OCI-LY1 (cell line): ENCODE results near the gene GRIA1.

ENCODE experiments used
- H2AFZ ChIP-seq: fragments of 200-600 bp; sonication (generic), shearing (Covaris generic); 2 replicates; pipeline ENCODE4 v1.6.0; 2014; ENCODE audit warnings: antibody characterized with exemption, mild to moderate bottlenecking, low read length
- H3F3A ChIP-seq: fragments of 200-600 bp; sonication (generic), shearing (Covaris generic); 2 replicates; pipeline ENCODE4 v1.6.0; 2014; ENCODE audit warnings: mild to moderate bottlenecking, antibody characterized with exemption, low read length, moderate library complexity; ENCODE audit not compliant: insufficient read depth
- H3K27ac ChIP-seq: fragments of 200-600 bp; sonication (generic); 2 replicates; pipeline ENCODE4 v1.5.1; 2014; ENCODE audit warnings: low read length, mixed run types, mild to moderate bottlenecking, low read depth; ENCODE audit not compliant: poor library complexity, severe bottlenecking
- H3K27me3 ChIP-seq: fragments of 200-600 bp; sonication (generic); 2 replicates; pipeline ENCODE4 v1.6.0; 2014; ENCODE audit warnings: antibody characterized with exemption, mild to moderate bottlenecking, low read length, moderate library complexity; ENCODE audit not compliant: insufficient read depth
- H3K36me3 ChIP-seq: fragments of 200-600 bp; sonication (generic); 2 replicates; pipeline ENCODE4 v1.6.1; 2014; ENCODE audit warnings: mild to moderate bottlenecking, antibody characterized with exemption, low read length, moderate library complexity, mixed read lengths; ENCODE audit not compliant: insufficient read depth
- H3K4me1 ChIP-seq: fragments of 200-600 bp; sonication (generic); 2 replicates; pipeline ENCODE4 v1.5.1; 2014; ENCODE audit warnings: mild to moderate bottlenecking, low read length, moderate library complexity; ENCODE audit not compliant: insufficient read depth, severe bottlenecking
- H3K4me2 ChIP-seq: fragments of 200-600 bp; sonication (generic), shearing (Covaris generic); 2 replicates; pipeline ENCODE4 v1.6.1; 2014; ENCODE audit warnings: low read length
- H3K4me3 ChIP-seq: fragments of 200-600 bp; sonication (generic); 2 replicates; pipeline ENCODE4 v1.5.1; 2014; ENCODE audit warnings: low read length, low read depth, mild to moderate bottlenecking, mixed read lengths; ENCODE audit not compliant: poor library complexity, severe bottlenecking
- H3K79me2 ChIP-seq: fragments of 200-600 bp; shearing (Covaris generic); 2 replicates; pipeline ENCODE4 v1.6.1; 2016; ENCODE audit warnings: mixed run types, low read length, mixed read lengths; ENCODE audit not compliant: insufficient read depth
- H3K9ac ChIP-seq: fragments of 200-600 bp; sonication (generic), shearing (Covaris generic); 2 replicates; pipeline ENCODE4 v1.6.1; 2014; ENCODE audit warnings: mild to moderate bottlenecking, low read length, mixed read lengths
- H3K9me2 ChIP-seq: fragments of 200-600 bp; sonication (generic), shearing (Covaris generic); 2 replicates; pipeline ENCODE4 v1.6.1; 2014; ENCODE audit warnings: low read depth, mild to moderate bottlenecking, low read length, mixed read lengths
- H3K9me3 ChIP-seq: fragments of 200-600 bp; shearing (Covaris generic); 2 replicates; pipeline ENCODE4 v1.6.1; 2014; ENCODE audit warnings: low read length, mixed read lengths
- H4K20me1 ChIP-seq: fragments of 200-600 bp; sonication (generic), shearing (Covaris generic); 2 replicates; pipeline ENCODE4 v1.6.0; 2016; ENCODE audit warnings: mild to moderate bottlenecking, low read length; ENCODE audit not compliant: insufficient read depth
- EZH2 ChIP-seq: fragments of 200-600 bp; sonication (generic), shearing (Covaris generic); IDR thresholded peaks from 2 replicates; pipeline ENCODE4 v1.8.0; 2017; ENCODE audit warnings: borderline replicate concordance, mixed run types, mild to moderate bottlenecking, antibody characterized with exemption, low read length, moderate library complexity, mixed read lengths
- TF ChIP-seq, protein P1 (sequence below): fragments of 200-600 bp; sonication (generic), shearing (Covaris generic); IDR thresholded peaks from 2 replicates; pipeline ENCODE4 v1.5.1; 2017; ENCODE audit warnings: mild to moderate bottlenecking, antibody characterized with exemption, low read length, moderate library complexity, mixed read lengths

The GRIA1 gene

DNA sequence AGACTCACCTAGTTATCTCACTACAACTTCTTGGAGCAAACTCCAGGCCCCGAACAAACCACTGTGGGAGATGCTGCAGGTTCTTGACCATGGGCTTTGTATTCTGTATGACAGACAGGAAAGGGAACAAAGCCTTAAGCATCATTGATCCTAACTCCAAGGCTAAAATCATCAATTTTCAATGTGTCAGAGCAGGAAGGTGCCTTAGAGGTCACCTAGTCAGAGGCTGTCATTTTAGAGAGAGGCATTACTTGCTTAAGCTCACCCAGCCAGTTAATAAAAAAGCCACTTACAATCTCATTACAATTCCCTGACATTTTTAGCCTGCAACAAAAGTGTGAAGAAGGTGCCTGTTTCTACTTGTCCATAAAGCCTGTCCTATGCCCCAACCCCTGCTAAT, 275.5 kb downstream of the GRIA1 start:
- H3F3A ChIP-seq: no peaks in the 10 kb centered on the region
- no peaks in the 10 kb centered on the region for H3K9me3 ChIP-seq
- no peak overlapping the region for H2AFZ ChIP-seq
- no peaks in the 10 kb centered on the region for H3K27me3 ChIP-seq
- no peaks in the 10 kb centered on the region for H3K4me1 ChIP-seq
- TF ChIP-seq, protein P1, sequence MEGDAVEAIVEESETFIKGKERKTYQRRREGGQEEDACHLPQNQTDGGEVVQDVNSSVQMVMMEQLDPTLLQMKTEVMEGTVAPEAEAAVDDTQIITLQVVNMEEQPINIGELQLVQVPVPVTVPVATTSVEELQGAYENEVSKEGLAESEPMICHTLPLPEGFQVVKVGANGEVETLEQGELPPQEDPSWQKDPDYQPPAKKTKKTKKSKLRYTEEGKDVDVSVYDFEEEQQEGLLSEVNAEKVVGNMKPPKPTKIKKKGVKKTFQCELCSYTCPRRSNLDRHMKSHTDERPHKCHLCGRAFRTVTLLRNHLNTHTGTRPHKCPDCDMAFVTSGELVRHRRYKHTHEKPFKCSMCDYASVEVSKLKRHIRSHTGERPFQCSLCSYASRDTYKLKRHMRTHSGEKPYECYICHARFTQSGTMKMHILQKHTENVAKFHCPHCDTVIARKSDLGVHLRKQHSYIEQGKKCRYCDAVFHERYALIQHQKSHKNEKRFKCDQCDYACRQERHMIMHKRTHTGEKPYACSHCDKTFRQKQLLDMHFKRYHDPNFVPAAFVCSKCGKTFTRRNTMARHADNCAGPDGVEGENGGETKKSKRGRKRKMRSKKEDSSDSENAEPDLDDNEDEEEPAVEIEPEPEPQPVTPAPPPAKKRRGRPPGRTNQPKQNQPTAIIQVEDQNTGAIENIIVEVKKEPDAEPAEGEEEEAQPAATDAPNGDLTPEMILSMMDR: no peak
- TF ChIP-seq EZH2: no peak
- H4K20me1 ChIP-seq: no peaks in the 10 kb centered on the region
- no peak overlapping the region for H3K4me2 ChIP-seq
- H3K27ac ChIP-seq: no peak overlapping the region
- no peaks in the 10 kb centered on the region for H3K36me3 ChIP-seq
- H3K4me3 ChIP-seq: no peak overlapping the region
- H3K79me2 ChIP-seq: no peaks in the 10 kb centered on the region
- no peak overlapping the region for H3K9ac ChIP-seq
- no peaks in the 10 kb centered on the region for H3K9me2 ChIP-seq

DNA sequence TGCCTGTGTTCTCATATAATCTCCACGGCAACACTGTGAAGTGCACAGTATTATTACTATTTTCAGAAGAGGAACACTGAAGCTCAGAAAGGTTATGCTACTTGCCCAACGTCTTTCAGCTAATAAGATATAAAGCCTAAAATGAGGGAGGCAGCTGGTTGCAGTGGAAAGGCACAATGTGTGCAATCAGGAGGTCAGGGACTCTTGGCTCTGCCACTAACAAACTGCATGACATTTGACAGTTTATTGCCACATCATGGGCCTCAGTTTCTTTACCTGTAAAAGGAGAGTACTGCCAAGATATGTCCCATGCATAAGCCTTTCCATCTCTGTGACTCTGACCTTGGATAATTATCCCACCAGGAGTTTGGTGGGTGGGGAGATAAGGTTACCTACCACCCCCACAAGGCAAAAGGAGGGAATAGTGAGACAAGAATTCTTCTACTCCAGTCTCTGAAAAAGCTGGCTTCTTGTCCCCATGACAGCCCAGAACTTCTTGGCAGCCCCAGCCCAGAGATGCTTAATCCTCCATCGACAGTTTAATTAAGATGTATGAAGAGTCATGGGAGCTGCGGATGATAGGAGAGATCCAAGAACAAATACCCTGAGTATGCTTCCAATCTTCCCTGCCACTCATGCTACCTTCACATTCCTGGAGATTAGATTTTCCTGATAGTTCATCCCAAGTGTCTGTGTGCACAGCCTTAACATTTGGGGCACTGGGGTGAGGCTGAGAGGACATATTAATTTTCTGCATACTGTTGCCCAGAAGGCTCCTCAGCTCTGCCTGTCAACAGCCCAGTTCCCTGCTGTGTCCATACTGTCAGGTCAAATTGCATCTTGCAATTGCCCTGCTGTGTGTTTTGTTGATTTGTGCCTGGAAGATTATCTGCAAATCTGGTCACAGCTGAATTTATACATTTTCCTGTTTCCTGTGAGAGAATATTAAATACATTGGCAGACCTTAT, 277.0 kb downstream of the GRIA1 start:
- no peak for TF ChIP-seq EZH2
- TF ChIP-seq, protein P1: no peak
- no peak overlapping the region for H2AFZ ChIP-seq
- H3K4me2 ChIP-seq: no peak overlapping the region
- no peaks in the 10 kb centered on the region for H3K9me2 ChIP-seq
- H3K79me2 ChIP-seq: no peaks in the 10 kb centered on the region
- H3K27me3 ChIP-seq: no peaks in the 10 kb centered on the region
- no peaks in the 10 kb centered on the region for H3K9me3 ChIP-seq
- H4K20me1 ChIP-seq: no peaks in the 10 kb centered on the region
- no peaks in the 10 kb centered on the region for H3K36me3 ChIP-seq
- H3F3A ChIP-seq: no peaks in the 10 kb centered on the region
- no peak overlapping the region for H3K4me3 ChIP-seq
- H3K4me1 ChIP-seq: no peaks in the 10 kb centered on the region
- H3K9ac ChIP-seq: no peak overlapping the region
- H3K27ac ChIP-seq: no peak overlapping the region

DNA sequence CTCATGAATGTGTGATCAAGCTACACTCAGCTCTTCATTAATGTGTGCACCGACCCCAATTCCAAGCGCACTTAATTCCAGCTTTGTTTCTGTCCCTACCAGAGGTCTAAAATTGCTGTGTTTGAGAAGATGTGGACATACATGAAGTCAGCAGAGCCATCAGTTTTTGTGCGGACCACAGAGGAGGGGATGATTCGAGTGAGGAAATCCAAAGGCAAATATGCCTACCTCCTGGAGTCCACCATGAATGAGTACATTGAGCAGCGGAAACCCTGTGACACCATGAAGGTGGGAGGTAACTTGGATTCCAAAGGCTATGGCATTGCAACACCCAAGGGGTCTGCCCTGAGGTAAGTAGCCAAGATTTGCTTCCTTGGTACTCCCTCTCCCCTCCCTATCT, 279.6 kb downstream of the GRIA1 start:
- no peaks in the 10 kb centered on the region for H3K36me3 ChIP-seq
- H3K27me3 ChIP-seq: no peaks in the 10 kb centered on the region
- no peaks in the 10 kb centered on the region for H4K20me1 ChIP-seq
- H3K9ac ChIP-seq: no peak overlapping the region
- H3K27ac ChIP-seq: no peak overlapping the region
- TF ChIP-seq, protein P1: no peak
- TF ChIP-seq EZH2: no peak
- H3F3A ChIP-seq: no peaks in the 10 kb centered on the region
- no peaks in the 10 kb centered on the region for H3K4me1 ChIP-seq
- H3K4me2 ChIP-seq: no peak overlapping the region
- no peak overlapping the region for H3K4me3 ChIP-seq
- H3K9me2 ChIP-seq: no peaks in the 10 kb centered on the region
- H3K79me2 ChIP-seq: no peaks in the 10 kb centered on the region
- H3K9me3 ChIP-seq: no peaks in the 10 kb centered on the region
- H2AFZ ChIP-seq: no peak overlapping the region
